Smooth muscle cell (in vitro differentiated cells): Measurements from ENCODE around the gene KIFC3. TPM values are rescaled to one million over a fixed set of nuclear protein-coding genes. Genes with fewer than 3 reads are reported as not detected.

Source experiments
- DNase-seq: peaks from one replicate; lab custom pipeline; 2025; ENCODE audit not compliant: unreplicated experiment; lab: John Stamatoyannopoulos, UW
- H2AFZ ChIP-seq: fragments of 200-600 bp; sonication (generic); 2 replicates; pipeline ENCODE4 v1.6.0; 2016; ENCODE audit warnings: antibody characterized with exemption, low read depth, mild to moderate bottlenecking
- H3F3A ChIP-seq: fragments of 200-600 bp; sonication (generic); 2 replicates; pipeline ENCODE4 v1.6.0; 2017; ENCODE audit warnings: antibody characterized with exemption, low read depth
- H3K27ac ChIP-seq: fragments of 200-600 bp; sonication (generic); 2 replicates; pipeline ENCODE4 v1.5.1; 2016; ENCODE audit warnings: low read depth, mild to moderate bottlenecking
- H3K27me3 ChIP-seq: fragments of 200-600 bp; sonication (generic); 2 replicates; pipeline ENCODE4 v1.6.1; 2016; ENCODE audit warnings: low read depth, mild to moderate bottlenecking
- H3K36me3 ChIP-seq: fragments of 200-600 bp; sonication (generic); 2 replicates; pipeline ENCODE4 v1.5.1; 2016; ENCODE audit warnings: low read depth
- H3K4me1 ChIP-seq: fragments of 200-600 bp; sonication (generic); 2 replicates; pipeline ENCODE4 v1.5.1; 2016; ENCODE audit warnings: low read depth
- H3K4me2 ChIP-seq: fragments of 200-600 bp; sonication (generic); 2 replicates; pipeline ENCODE4 v1.6.0; 2016; ENCODE audit warnings: mild to moderate bottlenecking
- H3K4me3 ChIP-seq: fragments of 200-600 bp; sonication (generic); 2 replicates; pipeline ENCODE4 v1.5.1; 2016; ENCODE audit warnings: mild to moderate bottlenecking
- H3K79me2 ChIP-seq: fragments of 200-600 bp; sonication (generic); 2 replicates; pipeline ENCODE4 v1.6.0; 2016; ENCODE audit warnings: low read depth, mild to moderate bottlenecking
- H3K9ac ChIP-seq: fragments of 200-600 bp; sonication (generic); 2 replicates; pipeline ENCODE4 v1.6.0; 2016; ENCODE audit warnings: low read depth
- H3K9me3 ChIP-seq: fragments of 200-600 bp; sonication (generic); replicated peaks from 2 replicates; pipeline ENCODE4 v1.5.1; 2016; ENCODE audit warnings: low read depth
- H4K20me1 ChIP-seq: fragments of 200-600 bp; sonication (generic); 2 replicates; pipeline ENCODE4 v1.6.0; 2016; ENCODE audit warnings: low read depth
- CTCF ChIP-seq: fragments of 200-600 bp; sonication (generic); IDR thresholded peaks from 2 replicates; pipeline ENCODE4 v1.5.1; 2017; ENCODE audit warnings: borderline replicate concordance, mild to moderate bottlenecking, antibody characterized with exemption; ENCODE audit not compliant: insufficient read depth, poor library complexity, severe bottlenecking
- WGBS: methylation state at CpG from one replicate; pipeline ENCODE4 v1.1.7; 2016; ENCODE audit warnings: low lambda C conversion rate; 5-methylcytosine and 5-hydroxymethylcytosine counted together
- polyA plus RNA-seq: library from polyadenylated mRNA; unstranded; fragments of >200 nt; fragmentation: Nextera tagmentation; extraction: Ambion mirVana; gene quantifications from 2 replicates; pipeline ENCODE4 v1.2.1, GENCODE V29; 2016
- total RNA-seq: library from RNA; depleted of rRNA; stranded (reverse); fragments of >200 nt; gene quantifications from 2 replicates; pipeline ENCODE4 v1.2.3, GENCODE V29; 2014

The KIFC3 gene
- total and polyA plus RNA-seq, 2 experiments from 2014 or later = 30.6 to 50.2 TPM

- no peaks in the 10 kb centered on the region for H3K79me2 ChIP-seq
- 84% methylated on average over 15 of the region's 15 CpGs for WGBS
- no peaks in the 10 kb centered on the region for H3F3A ChIP-seq
- no peaks in the 10 kb centered on the region for H3K36me3 ChIP-seq
- no peaks in the 10 kb centered on the region for H3K9me3 ChIP-seq
- H2AFZ ChIP-seq = no peak overlapping the region
- H3K4me2 ChIP-seq = no peak overlapping the region
- peaks cover 10% of the 10 kb centered on the region for H4K20me1 ChIP-seq
- H3K27ac ChIP-seq = no peak overlapping the region
- TF ChIP-seq CTCF = no peak
- no peak for DNase-seq
- H3K4me3 ChIP-seq = no peak overlapping the region
- no peaks in the 10 kb centered on the region for H3K4me1 ChIP-seq
- no peaks in the 10 kb centered on the region for H3K27me3 ChIP-seq
- H3K9ac ChIP-seq = no peak overlapping the region
These were observed 39.8 kb downstream of the KIFC3 start for GRCh38 chr16:57762365-57763040.

- 96% methylated on average over 12 of the region's 12 CpGs for WGBS
- H3K36me3 ChIP-seq = no peaks in the 10 kb centered on the region
These were observed 40.3 kb downstream of the KIFC3 start for GRCh38 chr16:57761957-57762356.

GRCh38 chr16:57761301-57761700 is 41.0 kb downstream of the KIFC3 start:
- no peak for DNase-seq
- Histone ChIP-seq H3K4me1 (no peaks in the 10 kb centered on the region), H3K4me3 (no peak overlapping the region), H3K27me3 (no peaks in the 10 kb centered on the region), H3K79me2 (no peaks in the 10 kb centered on the region), H3K36me3 (no peaks in the 10 kb centered on the region), H3K4me2 (no peak overlapping the region), H3F3A (no peaks in the 10 kb centered on the region), H3K27ac (no peak overlapping the region), H3K9me3 (no peaks in the 10 kb centered on the region), H2AFZ (no peak overlapping the region), H4K20me1 (peaks cover 14% of the 10 kb centered on the region), H3K9ac (no peak overlapping the region)
- no peak for TF ChIP-seq CTCF
- WGBS = 85% methylated on average over 9 of the region's 9 CpGs

More at GRCh38 chr16:57761957-57762356, 40.3 kb downstream of the KIFC3 start:
- Histone ChIP-seq H2AFZ (no peak overlapping the region), H3K9ac (no peak overlapping the region), H3F3A (no peaks in the 10 kb centered on the region), H3K27ac (no peak overlapping the region), H3K79me2 (no peaks in the 10 kb centered on the region), H3K4me3 (no peak overlapping the region), H3K27me3 (no peaks in the 10 kb centered on the region), H3K4me2 (no peak overlapping the region), H4K20me1 (peaks cover 12% of the 10 kb centered on the region), H3K9me3 (no peaks in the 10 kb centered on the region), H3K4me1 (no peaks in the 10 kb centered on the region)
- no peak for DNase-seq
- TF ChIP-seq CTCF = no peak
